Kidney (tissue), 14 donors: ENCODE measurements around the gene CRIM1. TPM values are rescaled to one million over a fixed set of nuclear protein-coding genes. Genes with fewer than 3 reads are reported as not detected.

Experiments used
- DNase-seq, 5 donors: peaks; one replicate each; pipeline ENCODE4 v3.0.0-alpha.2; 2013 to 2020
- FAIRE-seq: peaks from 2 replicates; lab custom pipeline; 2012; peaks lifted over from hg19 to GRCh38; lab: Jason Lieb, UNC
- H3K27ac ChIP-seq, 2 donors: one replicate each; pipeline ENCODE4 v1.7.0; 2013; ENCODE audit warnings: low read depth in 2 of 2, low read length in 2 of 2, inconsistent platforms in 1 of 2
- H3K27me3 ChIP-seq: one replicate; pipeline ENCODE4 v1.7.1; 2013; ENCODE audit warnings: low read length, inconsistent platforms; ENCODE audit not compliant: control insufficient read depth, insufficient read depth
- H3K36me3 ChIP-seq, 3 donors: one replicate each; pipeline versions ENCODE4 v1.7.0 to v1.7.1; 2013; ENCODE audit warnings: low read length in 3 of 3, control low read depth in 1 of 3, inconsistent platforms in 1 of 3; ENCODE audit not compliant: insufficient read depth in 3 of 3, control insufficient read depth in 2 of 3
- H3K4me1 ChIP-seq, 3 donors: one replicate each; pipeline versions ENCODE4 v1.7.0 to v1.7.1; 2013; ENCODE audit warnings: low read length in 3 of 3, inconsistent platforms in 1 of 3, low read depth in 1 of 3; ENCODE audit not compliant: control insufficient read depth in 2 of 3, insufficient read depth in 2 of 3
- H3K4me3 ChIP-seq, 3 donors: one replicate each; pipeline versions ENCODE4 v1.7.0 to v1.8.1; 2013; ENCODE audit warnings: low read length in 3 of 3, control low read depth in 1 of 3, inconsistent platforms in 1 of 3
- H3K9ac ChIP-seq, 3 donors: one replicate each; pipeline versions ENCODE4 v1.7.0 to v1.7.1; 2013; ENCODE audit warnings: low read length in 3 of 3, control low read depth in 1 of 3, inconsistent platforms in 1 of 3
- H3K9me3 ChIP-seq, 3 donors: one replicate each; pipeline versions ENCODE4 v1.7.0 to v1.7.1; 2013; ENCODE audit warnings: low read length in 3 of 3, control low read depth in 1 of 3, inconsistent platforms in 1 of 3; ENCODE audit not compliant: control insufficient read depth in 2 of 3, insufficient read depth in 1 of 3
- CTCF ChIP-seq: IDR thresholded peaks from 3 replicates; pipeline ENCODE4 v1.5.1; 2012; ENCODE audit warnings: mild to moderate bottlenecking, moderate library complexity, borderline replicate concordance; ENCODE audit not compliant: insufficient read depth; ENCODE audit errors: extremely low read depth
- intact Hi-C: fragments of 100-400 bp; cut with DNase I; formaldehyde crosslinking; loops from one replicate; pipeline ENCODE4 v1.11.1; 2022
- polyA plus RNA-seq: library from polyadenylated mRNA; stranded (reverse); fragments of 350-450 nt; fragmentation: Illumina TruSeq; extraction: RNeasy Lipid Tissue Mini Kit (QIAGEN cat#74804); gene quantifications from one replicate; pipeline ENCODE4 v1.2.3, GENCODE V29; 2014; ENCODE audit warnings: low read depth, low replicate concordance; ENCODE audit not compliant: insufficient read depth
- total RNA-seq: library from RNA; stranded (reverse); fragmentation: NEBNext Ultra II Directional; extraction: Animal tissue kit (Norgen Biotek cat#: 25700); gene quantifications from one replicate; pipeline ENCODE4 v1.2.1, GENCODE V29; 2021
- donor health status: control.
- donor health status: control.
- donor health status: control.
- donor health status: control.
- donor health status: control.
- donor health status: DM: yes; HTN: yes; CAD: no.
- donor health status: Normal renal cell carcinoma (clear cell type).

Gene CRIM1
- total and polyA plus RNA-seq, 2 donors from 2014 or later: 47.2 to 154 TPM

GRCh38 chr2:36387258-36387916 lies 31.8 kb downstream of the CRIM1 start:
- no peaks in the 10 kb centered on the region for H3K27me3 ChIP-seq
- no peaks in the 10 kb centered on the region for H3K36me3 ChIP-seq
- FAIRE-seq (no peak), DNase-seq (no peak)
- H3K27ac ChIP-seq: no peak overlapping the region
- no peaks in the 10 kb centered on the region for H3K9me3 ChIP-seq
- H3K9ac ChIP-seq: no peak overlapping the region
- H3K4me1 ChIP-seq: peaks cover 0 to 15% (median 10%) of the 10 kb centered on the region in 3 donors
- no peak overlapping the region for H3K4me3 ChIP-seq
- intact Hi-C loops: no loop called here
- no peak for TF ChIP-seq CTCF

GRCh38 chr2:36388472-36388871 lies 32.9 kb downstream of the CRIM1 start:
- no peak for FAIRE-seq
- H3K27me3 ChIP-seq: no peaks in the 10 kb centered on the region
- H3K27ac ChIP-seq: peak overlapping the region in 1 of 2 donors; percentile 50
- no peak overlapping the region for H3K4me3 ChIP-seq
- DNase-seq: no peak
- no peaks in the 10 kb centered on the region for H3K36me3 ChIP-seq
- intact Hi-C loops: no loop called here
- no peaks in the 10 kb centered on the region for H3K9me3 ChIP-seq
- H3K9ac ChIP-seq: no peak overlapping the region
- no peak for TF ChIP-seq CTCF
- peaks cover 0 to 14% (median 10%) of the 10 kb centered on the region in 3 donors for H3K4me1 ChIP-seq

GRCh38 chr2:36389091-36389564 lies 33.5 kb downstream of the CRIM1 start:
- TF ChIP-seq CTCF: no peak
- Histone ChIP-seq H3K27me3 (no peaks in the 10 kb centered on the region), H3K27ac (peak overlapping the region; percentile 7 to 50), H3K9ac (no peak overlapping the region), H3K4me3 (no peak overlapping the region), H3K9me3 (no peaks in the 10 kb centered on the region), H3K4me1 (peaks cover 0 to 14% (median 10%) of the 10 kb centered on the region in 3 donors), H3K36me3 (no peaks in the 10 kb centered on the region)
- intact Hi-C loops: no loop called here
- DNase-seq (peak in 3 of 5 donors; percentile 43 to 83 (median 68)), FAIRE-seq (no peak)
